ENCODE measurements around the gene CMIP. TPM values are rescaled to one million over a fixed set of nuclear protein-coding genes. Genes with fewer than 3 reads are reported as not detected.

CMIP gene
- total RNA-seq, 6 experiments from 2014 or later, result 12.2 to 23.0 (median 16.5) TPM

GRCh38 chr16:81591545-81591870, 146.9 kb downstream of the CMIP start:
- Histone ChIP-seq H3K27me3 (no peaks in the 10 kb centered on the region), H3K4me3 (no peak overlapping the region), H3K36me3 (no peaks in the 10 kb centered on the region), H3K4me1 (peaks cover 0 to 7% (median 2%) of the 10 kb centered on the region in 4 donors), H3K27ac (no peak overlapping the region), H3K9me3 (no peaks in the 10 kb centered on the region)
- ATAC-seq (no peak), DNase-seq (no peak)
- no peak for TF ChIP-seq POLR2A (IDR thresholded peaks at IDR 0.05)
- TF ChIP-seq, protein P1, sequence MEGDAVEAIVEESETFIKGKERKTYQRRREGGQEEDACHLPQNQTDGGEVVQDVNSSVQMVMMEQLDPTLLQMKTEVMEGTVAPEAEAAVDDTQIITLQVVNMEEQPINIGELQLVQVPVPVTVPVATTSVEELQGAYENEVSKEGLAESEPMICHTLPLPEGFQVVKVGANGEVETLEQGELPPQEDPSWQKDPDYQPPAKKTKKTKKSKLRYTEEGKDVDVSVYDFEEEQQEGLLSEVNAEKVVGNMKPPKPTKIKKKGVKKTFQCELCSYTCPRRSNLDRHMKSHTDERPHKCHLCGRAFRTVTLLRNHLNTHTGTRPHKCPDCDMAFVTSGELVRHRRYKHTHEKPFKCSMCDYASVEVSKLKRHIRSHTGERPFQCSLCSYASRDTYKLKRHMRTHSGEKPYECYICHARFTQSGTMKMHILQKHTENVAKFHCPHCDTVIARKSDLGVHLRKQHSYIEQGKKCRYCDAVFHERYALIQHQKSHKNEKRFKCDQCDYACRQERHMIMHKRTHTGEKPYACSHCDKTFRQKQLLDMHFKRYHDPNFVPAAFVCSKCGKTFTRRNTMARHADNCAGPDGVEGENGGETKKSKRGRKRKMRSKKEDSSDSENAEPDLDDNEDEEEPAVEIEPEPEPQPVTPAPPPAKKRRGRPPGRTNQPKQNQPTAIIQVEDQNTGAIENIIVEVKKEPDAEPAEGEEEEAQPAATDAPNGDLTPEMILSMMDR (IDR thresholded peaks at IDR 0.05), result no peak
- WGBS (ENCODE audit: insufficient coverage, low coverage, low lambda C conversion rate, missing lambda C conversion rate), result 50% methylated on average over 1 of the region's 2 CpGs
- intact Hi-C loops (cut with DNase I), result no loop called here

DNA sequence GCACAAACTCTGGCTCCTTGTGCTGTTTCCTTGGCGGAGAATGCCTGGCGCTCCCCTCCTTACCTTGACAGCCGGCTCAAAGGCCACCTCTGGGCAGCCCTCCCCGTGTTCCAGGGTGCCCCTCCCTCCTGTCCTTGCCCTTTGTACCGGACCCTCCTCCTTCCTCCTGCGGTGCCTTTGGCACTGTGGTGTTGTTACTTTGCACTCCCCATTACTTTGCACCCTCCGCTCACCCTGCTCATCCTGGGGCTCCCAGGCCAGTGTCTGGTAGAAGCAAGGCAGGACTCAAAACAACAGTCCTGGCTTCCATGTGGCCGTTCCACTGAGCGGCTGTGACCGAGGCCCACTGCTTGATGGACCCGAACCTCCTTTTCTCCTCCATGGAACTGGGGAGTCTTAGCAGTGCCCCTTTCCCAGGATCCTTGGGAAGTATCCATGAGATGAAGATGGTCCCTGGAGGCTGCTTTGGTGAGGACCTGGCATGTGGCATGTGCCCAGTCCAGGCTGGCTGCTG, 147.8 kb downstream of the CMIP start:
- 56% methylated on average over 6 of the region's 11 CpGs for WGBS (ENCODE audit: insufficient coverage, low coverage, low lambda C conversion rate, missing lambda C conversion rate)
- Histone ChIP-seq H3K4me1 (peaks cover 0 to 14% (median 2%) of the 10 kb centered on the region in 4 donors), H3K36me3 (no peaks in the 10 kb centered on the region), H3K4me3 (no peak overlapping the region), H3K27me3 (no peaks in the 10 kb centered on the region), H3K9me3 (no peaks in the 10 kb centered on the region), H3K27ac (no peak overlapping the region)
- intact Hi-C loops (cut with DNase I), result no loop called here
- ATAC-seq, result peak; percentile 16 to 66 (median 61)
- TF ChIP-seq POLR2A (IDR thresholded peaks at IDR 0.05), result no peak
- TF ChIP-seq, protein P1 (IDR thresholded peaks at IDR 0.05), result no peak
- no peak for DNase-seq

DNA sequence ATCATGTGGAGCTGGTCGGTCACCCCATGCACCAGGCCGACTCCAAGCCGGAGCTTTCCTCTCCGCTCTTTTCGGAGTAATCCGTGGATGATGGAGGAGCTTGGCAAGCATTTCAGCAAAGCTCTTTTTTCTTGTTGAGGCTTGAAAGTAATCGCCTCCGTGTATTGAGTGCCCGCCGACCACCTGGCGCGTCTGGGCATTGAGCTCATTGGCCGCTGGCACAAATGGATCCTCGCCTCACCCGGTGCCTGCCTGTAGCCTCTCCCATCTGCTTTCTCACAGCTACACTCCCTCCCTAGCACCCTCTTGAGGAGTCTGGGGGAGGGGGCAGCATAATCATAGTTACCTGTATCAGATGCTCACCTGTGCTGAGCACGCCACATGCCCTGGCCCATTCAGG, 148.9 kb downstream of the CMIP start:
- Histone ChIP-seq H3K27ac (no peak overlapping the region), H3K36me3 (no peaks in the 10 kb centered on the region), H3K4me1 (peaks cover 0 to 17% (median 2%) of the 10 kb centered on the region in 4 donors), H3K4me3 (no peak overlapping the region), H3K9me3 (no peaks in the 10 kb centered on the region), H3K27me3 (no peaks in the 10 kb centered on the region)
- WGBS (ENCODE audit: insufficient coverage, low coverage, low lambda C conversion rate, missing lambda C conversion rate), result 95% methylated on average over 4 of the region's 16 CpGs
- DNase-seq (no peak), ATAC-seq (no peak)
- TF ChIP-seq, protein P1 (IDR thresholded peaks at IDR 0.05), result no peak
- no peak for TF ChIP-seq POLR2A (IDR thresholded peaks at IDR 0.05)
- intact Hi-C loops (cut with DNase I), result no loop called here

DNA sequence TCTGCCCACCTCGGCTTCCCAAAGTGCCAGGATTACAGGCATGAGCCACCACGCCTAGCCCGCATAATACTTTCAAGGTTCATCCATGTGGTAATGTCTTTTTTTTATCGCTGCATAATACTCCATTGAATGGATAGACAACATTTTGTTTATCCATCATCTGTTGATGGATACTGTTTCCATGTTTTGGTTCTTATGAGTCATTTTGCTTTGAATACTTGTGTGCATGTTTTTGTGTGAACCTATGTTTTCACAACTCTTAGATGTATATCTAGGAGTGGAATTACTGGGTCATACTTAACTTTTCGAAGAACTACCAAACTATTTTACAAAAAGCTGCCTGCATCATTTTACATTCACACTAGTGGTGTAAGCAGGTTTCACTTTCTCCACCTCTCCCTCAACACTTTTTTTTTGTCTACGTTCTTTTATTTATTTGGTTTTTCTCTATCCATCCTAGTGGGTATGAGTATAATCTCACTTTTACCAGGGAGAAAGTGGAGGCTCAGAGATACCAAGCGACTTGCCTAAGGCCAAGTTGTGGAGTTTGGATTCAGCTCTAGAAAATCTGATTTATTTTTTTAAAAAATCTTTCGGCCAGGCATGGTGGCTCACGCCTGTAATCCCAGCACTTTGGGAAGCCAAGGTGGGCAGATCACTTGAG, 151.2 kb downstream of the CMIP start:
- H3K27me3 ChIP-seq, result no peaks in the 10 kb centered on the region
- intact Hi-C loops (cut with DNase I), result no loop called here
- no peak for TF ChIP-seq POLR2A (IDR thresholded peaks at IDR 0.05)
- TF ChIP-seq, protein P1 (IDR thresholded peaks at IDR 0.05), result no peak
- DNase-seq, result no peak
- ATAC-seq, result no peak
- no peak overlapping the region for H3K4me3 ChIP-seq
- WGBS (ENCODE audit: insufficient coverage, low coverage, low lambda C conversion rate, missing lambda C conversion rate), result 87% methylated on average over 8 of the region's 9 CpGs
- H3K4me1 ChIP-seq, result peaks cover 0 to 21% (median 2%) of the 10 kb centered on the region in 4 donors
- no peak overlapping the region for H3K27ac ChIP-seq
- no peaks in the 10 kb centered on the region for H3K9me3 ChIP-seq
- H3K36me3 ChIP-seq, result no peaks in the 10 kb centered on the region

Data from right lobe of liver (tissue), 6 donors.